Measurements from ENCODE around the gene NAGLU. TPM values are rescaled to one million over a fixed set of nuclear protein-coding genes. Genes with fewer than 3 reads are reported as not detected.

The NAGLU gene
- total and polyA plus RNA-seq, 2 of the 13 experiments (the other 11 are each of a cell fraction or from before 2014, with no cell fraction given), result 28.2 to 40.1 TPM

DNA sequence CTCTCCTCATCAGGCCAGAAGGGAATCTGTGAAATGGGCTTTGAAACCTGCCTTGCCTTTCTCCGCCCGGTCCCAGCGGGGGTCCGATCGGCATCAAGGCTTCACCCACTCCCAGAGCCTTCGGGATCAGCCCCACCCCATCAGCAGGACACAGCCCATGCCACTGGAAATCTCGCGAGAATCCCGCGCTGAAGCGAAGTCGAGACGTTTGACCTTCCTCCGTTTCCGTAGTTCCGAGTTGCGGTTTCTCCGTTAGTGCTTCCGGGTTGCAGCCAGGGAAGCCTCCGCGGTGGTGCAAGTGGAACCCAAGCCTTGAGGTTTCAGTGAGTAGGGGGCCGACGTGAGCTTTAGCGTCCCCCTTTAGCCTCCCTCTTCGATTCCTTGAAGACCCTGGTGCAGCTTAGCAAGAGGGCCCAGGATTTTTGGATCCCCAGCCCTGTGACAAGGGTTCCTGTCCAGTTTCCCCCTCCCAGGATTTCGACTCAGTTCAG is 25.9 kb downstream of the NAGLU start, which contains the start of gene COASY (continued):
- no peak for TF ChIP-seq ZNF615 (CRISPR knock-in tag; IDR thresholded peaks at IDR 0.05; ENCODE audit: borderline replicate concordance)
- TF ChIP-seq MXI1 (IDR thresholded peaks at IDR 0.05; ENCODE audit: borderline replicate concordance, low read depth, low read length), result peak; percentile 93; the same call in 2 of the 3 replicates
- TF ChIP-seq JUND (CRISPR knock-in tag; IDR thresholded peaks at IDR 0.05), result no peak
- peak; percentile 35; the same call in 1 of the 2 replicates for TF ChIP-seq MEF2D (CRISPR knock-in tag; IDR thresholded peaks at IDR 0.05)
- TF ChIP-seq CBX5 (CRISPR knock-in tag; IDR thresholded peaks at IDR 0.05; ENCODE audit: borderline replicate concordance), result peak; percentile 51; the same call in 1 of the 2 replicates
- TF ChIP-seq, protein P1, sequence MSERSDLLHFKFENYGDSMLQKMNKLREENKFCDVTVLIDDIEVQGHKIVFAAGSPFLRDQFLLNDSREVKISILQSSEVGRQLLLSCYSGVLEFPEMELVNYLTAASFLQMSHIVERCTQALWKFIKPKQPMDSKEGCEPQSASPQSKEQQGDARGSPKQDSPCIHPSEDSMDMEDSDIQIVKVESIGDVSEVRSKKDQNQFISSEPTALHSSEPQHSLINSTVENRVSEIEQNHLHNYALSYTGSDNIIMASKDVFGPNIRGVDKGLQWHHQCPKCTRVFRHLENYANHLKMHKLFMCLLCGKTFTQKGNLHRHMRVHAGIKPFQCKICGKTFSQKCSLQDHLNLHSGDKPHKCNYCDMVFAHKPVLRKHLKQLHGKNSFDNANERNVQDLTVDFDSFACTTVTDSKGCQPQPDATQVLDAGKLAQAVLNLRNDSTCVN (CRISPR knock-in tag; IDR thresholded peaks at IDR 0.05; ENCODE audit: borderline replicate concordance), result no peak
- TF ChIP-seq ZNF557 (CRISPR knock-in tag; IDR thresholded peaks at IDR 0.05), result no peak
- TF ChIP-seq TOPORS (CRISPR knock-in tag; IDR thresholded peaks at IDR 0.05), result peak; percentile 68; the same call in 1 of the 2 replicates
- TF ChIP-seq ELF4 (CRISPR knock-in tag; IDR thresholded peaks at IDR 0.05; ENCODE audit: borderline replicate concordance), result peak; percentile 91
- no peak for TF ChIP-seq NR1H2 (CRISPR knock-in tag; IDR thresholded peaks at IDR 0.05; ENCODE audit: borderline replicate concordance, low read depth)
- TF ChIP-seq ARID2 (CRISPR knock-in tag; IDR thresholded peaks at IDR 0.05; ENCODE audit: borderline replicate concordance), result peak; percentile 65; the same call in 1 of the 2 replicates
- peak; percentile 21; the same call in 1 of the 2 replicates for TF ChIP-seq ZNF12 (CRISPR knock-in tag; IDR thresholded peaks at IDR 0.05)
- no peak for TF ChIP-seq ZFP41 (CRISPR knock-in tag; IDR thresholded peaks at IDR 0.05; ENCODE audit: borderline replicate concordance)
- TF ChIP-seq, protein P2, sequence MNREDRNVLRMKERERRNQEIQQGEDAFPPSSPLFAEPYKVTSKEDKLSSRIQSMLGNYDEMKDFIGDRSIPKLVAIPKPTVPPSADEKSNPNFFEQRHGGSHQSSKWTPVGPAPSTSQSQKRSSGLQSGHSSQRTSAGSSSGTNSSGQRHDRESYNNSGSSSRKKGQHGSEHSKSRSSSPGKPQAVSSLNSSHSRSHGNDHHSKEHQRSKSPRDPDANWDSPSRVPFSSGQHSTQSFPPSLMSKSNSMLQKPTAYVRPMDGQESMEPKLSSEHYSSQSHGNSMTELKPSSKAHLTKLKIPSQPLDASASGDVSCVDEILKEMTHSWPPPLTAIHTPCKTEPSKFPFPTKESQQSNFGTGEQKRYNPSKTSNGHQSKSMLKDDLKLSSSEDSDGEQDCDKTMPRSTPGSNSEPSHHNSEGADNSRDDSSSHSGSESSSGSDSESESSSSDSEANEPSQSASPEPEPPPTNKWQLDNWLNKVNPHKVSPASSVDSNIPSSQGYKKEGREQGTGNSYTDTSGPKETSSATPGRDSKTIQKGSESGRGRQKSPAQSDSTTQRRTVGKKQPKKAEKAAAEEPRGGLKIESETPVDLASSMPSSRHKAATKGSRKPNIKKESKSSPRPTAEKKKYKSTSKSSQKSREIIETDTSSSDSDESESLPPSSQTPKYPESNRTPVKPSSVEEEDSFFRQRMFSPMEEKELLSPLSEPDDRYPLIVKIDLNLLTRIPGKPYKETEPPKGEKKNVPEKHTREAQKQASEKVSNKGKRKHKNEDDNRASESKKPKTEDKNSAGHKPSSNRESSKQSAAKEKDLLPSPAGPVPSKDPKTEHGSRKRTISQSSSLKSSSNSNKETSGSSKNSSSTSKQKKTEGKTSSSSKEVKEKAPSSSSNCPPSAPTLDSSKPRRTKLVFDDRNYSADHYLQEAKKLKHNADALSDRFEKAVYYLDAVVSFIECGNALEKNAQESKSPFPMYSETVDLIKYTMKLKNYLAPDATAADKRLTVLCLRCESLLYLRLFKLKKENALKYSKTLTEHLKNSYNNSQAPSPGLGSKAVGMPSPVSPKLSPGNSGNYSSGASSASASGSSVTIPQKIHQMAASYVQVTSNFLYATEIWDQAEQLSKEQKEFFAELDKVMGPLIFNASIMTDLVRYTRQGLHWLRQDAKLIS (CRISPR knock-in tag; IDR thresholded peaks at IDR 0.05), result peak; percentile 22; the same call in 1 of the 2 replicates
- no peak for TF ChIP-seq ZBTB1 (CRISPR knock-in tag; IDR thresholded peaks at IDR 0.05; ENCODE audit: borderline replicate concordance)
- TF ChIP-seq ZNF296 (CRISPR knock-in tag; conservative IDR thresholded peaks at IDR 0.05), result no peak
- TF ChIP-seq, protein P3, sequence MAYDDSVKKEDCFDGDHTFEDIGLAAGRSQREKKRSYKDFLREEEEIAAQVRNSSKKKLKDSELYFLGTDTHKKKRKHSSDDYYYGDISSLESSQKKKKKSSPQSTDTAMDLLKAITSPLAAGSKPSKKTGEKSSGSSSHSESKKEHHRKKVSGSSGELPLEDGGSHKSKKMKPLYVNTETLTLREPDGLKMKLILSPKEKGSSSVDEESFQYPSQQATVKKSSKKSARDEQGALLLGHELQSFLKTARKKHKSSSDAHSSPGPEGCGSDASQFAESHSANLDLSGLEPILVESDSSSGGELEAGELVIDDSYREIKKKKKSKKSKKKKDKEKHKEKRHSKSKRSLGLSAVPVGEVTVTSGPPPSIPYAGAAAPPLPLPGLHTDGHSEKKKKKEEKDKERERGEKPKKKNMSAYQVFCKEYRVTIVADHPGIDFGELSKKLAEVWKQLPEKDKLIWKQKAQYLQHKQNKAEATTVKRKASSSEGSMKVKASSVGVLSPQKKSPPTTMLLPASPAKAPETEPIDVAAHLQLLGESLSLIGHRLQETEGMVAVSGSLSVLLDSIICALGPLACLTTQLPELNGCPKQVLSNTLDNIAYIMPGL (CRISPR knock-in tag; IDR thresholded peaks at IDR 0.05; ENCODE audit: borderline replicate concordance in 1 of 2, low read depth in 1 of 2), result peak; percentile 82 to 85; a peak in 2 of 4 replicates
- TF ChIP-seq MAFG (CRISPR knock-in tag; IDR thresholded peaks at IDR 0.05), result no peak
- no peak; the same call in 1 of the 2 replicates for TF ChIP-seq ZNF232 (CRISPR knock-in tag; IDR thresholded peaks at IDR 0.05; ENCODE audit: borderline replicate concordance)
- TF ChIP-seq SRSF9 (IDR thresholded peaks at IDR 0.05; ENCODE audit: borderline replicate concordance, insufficient read depth, low read depth, low read length, poor library complexity, severe bottlenecking), result no peak
- TF ChIP-seq SATB2 (CRISPR knock-in tag; IDR thresholded peaks at IDR 0.05), result no peak
- TF ChIP-seq ZNF30 (CRISPR knock-in tag; IDR thresholded peaks at IDR 0.05), result no peak
- TF ChIP-seq ZNF749 (CRISPR knock-in tag; IDR thresholded peaks at IDR 0.05; ENCODE audit: borderline replicate concordance), result no peak; the same call in none of the 2 replicates
- TF ChIP-seq ZNF75D (CRISPR knock-in tag; IDR thresholded peaks at IDR 0.05; ENCODE audit: borderline replicate concordance), result no peak

Data from HepG2 (cell line).